Nephron (organoid): ENCODE measurements around the gene MORN4.

Source experiments
- H3K27ac Mint-ChIP-seq, 3 experiments: 2 replicates each; pipeline ENCODE4 v1.8.0; 2020; ENCODE audit warnings: mixed read lengths in 3 of 3, mild to moderate bottlenecking in 2 of 3, moderate library complexity in 1 of 3
- H3K27me3 Mint-ChIP-seq: 2 replicates; pipeline ENCODE4 v1.8.0; 2021; ENCODE audit warnings: low read depth, mild to moderate bottlenecking, moderate library complexity, mixed read lengths
- H3K36me3 Mint-ChIP-seq: 2 replicates; pipeline ENCODE4 v1.8.0; 2020; ENCODE audit warnings: low read depth, mixed read lengths
- H3K4me1 Mint-ChIP-seq: 2 replicates; pipeline ENCODE4 v1.8.0; 2020; ENCODE audit warnings: mixed read lengths
- H3K4me3 Mint-ChIP-seq, 3 experiments: 2 replicates each; pipeline ENCODE4 v1.8.0; 2020; ENCODE audit warnings: mild to moderate bottlenecking in 3 of 3, mixed read lengths in 3 of 3, moderate library complexity in 2 of 3
- H3K9me3 Mint-ChIP-seq: 2 replicates; pipeline ENCODE4 v1.8.0; 2020; ENCODE audit warnings: mixed read lengths
- TF ChIP-seq, protein P1 (sequence below), 3 experiments: fragments of 200-600 bp; sonication (generic); IDR thresholded peaks; one replicate each; pipeline ENCODE4 v1.5.0; 2021; ENCODE audit warnings: antibody characterized with exemption in 3 of 3; ENCODE audit not compliant: unreplicated experiment in 3 of 3

The MORN4 gene

GRCh38 chr10:97575127-97575668 is 58.1 kb downstream of the MORN4 start:
- Mint-ChIP-seq H3K27ac (peak overlapping the region in 2 of 3 experiments; percentile 28 to 52), H3K27me3 (peaks cover 8% of the 10 kb centered on the region), H3K4me3 (no peak overlapping the region), H3K9me3 (no peaks in the 10 kb centered on the region), H3K36me3 (no peaks in the 10 kb centered on the region), H3K4me1 (peaks cover 31% of the 10 kb centered on the region)
- TF ChIP-seq, protein P1, sequence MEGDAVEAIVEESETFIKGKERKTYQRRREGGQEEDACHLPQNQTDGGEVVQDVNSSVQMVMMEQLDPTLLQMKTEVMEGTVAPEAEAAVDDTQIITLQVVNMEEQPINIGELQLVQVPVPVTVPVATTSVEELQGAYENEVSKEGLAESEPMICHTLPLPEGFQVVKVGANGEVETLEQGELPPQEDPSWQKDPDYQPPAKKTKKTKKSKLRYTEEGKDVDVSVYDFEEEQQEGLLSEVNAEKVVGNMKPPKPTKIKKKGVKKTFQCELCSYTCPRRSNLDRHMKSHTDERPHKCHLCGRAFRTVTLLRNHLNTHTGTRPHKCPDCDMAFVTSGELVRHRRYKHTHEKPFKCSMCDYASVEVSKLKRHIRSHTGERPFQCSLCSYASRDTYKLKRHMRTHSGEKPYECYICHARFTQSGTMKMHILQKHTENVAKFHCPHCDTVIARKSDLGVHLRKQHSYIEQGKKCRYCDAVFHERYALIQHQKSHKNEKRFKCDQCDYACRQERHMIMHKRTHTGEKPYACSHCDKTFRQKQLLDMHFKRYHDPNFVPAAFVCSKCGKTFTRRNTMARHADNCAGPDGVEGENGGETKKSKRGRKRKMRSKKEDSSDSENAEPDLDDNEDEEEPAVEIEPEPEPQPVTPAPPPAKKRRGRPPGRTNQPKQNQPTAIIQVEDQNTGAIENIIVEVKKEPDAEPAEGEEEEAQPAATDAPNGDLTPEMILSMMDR (IDR thresholded peaks at IDR 0.05; ENCODE audit: unreplicated experiment in 3 of 3) = no peak

DNA sequence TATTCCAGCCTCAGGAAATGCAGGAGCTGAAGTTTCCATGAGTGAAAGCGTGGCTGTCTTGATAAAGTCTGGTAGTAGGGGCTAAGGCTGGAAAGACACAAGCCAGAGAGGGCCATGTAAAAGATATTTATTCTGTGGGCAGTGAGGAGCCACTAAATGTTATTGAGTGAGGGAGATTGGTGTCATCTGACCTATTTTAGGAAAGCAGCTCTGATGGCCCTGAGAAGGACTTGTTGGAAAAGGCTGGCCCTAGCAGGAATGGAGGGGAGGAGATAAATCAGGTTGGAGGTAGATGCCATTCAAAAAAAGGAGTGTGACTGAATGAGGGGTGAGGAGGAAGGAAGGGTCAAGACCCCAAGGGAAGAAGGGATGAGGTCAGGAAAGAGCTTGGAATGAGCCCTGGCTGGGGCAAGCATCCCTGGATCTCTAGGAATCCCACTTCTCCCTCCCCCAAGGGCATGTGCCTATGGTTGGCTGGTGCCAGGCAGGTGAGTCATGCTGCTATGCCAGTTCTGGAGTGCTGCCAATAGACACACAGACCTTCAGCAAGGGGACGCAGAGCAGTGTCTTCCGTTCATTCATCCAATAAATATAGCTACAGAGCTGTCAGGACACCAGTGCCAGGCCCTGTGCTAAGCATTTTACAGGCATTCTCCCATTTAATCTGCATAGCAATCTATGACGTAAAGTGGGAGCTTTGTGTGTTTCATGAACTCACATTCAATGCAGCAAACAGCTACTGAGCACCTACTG is 58.8 kb downstream of the MORN4 start:
- no peaks in the 10 kb centered on the region for H3K36me3 Mint-ChIP-seq

GRCh38 chr10:97573672-97574071 is 59.6 kb downstream of the MORN4 start:
- Mint-ChIP-seq H3K36me3 (no peaks in the 10 kb centered on the region), H3K4me3 (no peak overlapping the region), H3K27me3 (peaks cover 6% of the 10 kb centered on the region), H3K9me3 (no peaks in the 10 kb centered on the region), H3K4me1 (peaks cover 31% of the 10 kb centered on the region), H3K27ac (no peak overlapping the region)
- TF ChIP-seq, protein P1 (IDR thresholded peaks at IDR 0.05; ENCODE audit: unreplicated experiment in 3 of 3) = no peak

More for the DNA sequence above, 58.8 kb downstream of the MORN4 start:
- H3K9me3 Mint-ChIP-seq = no peaks in the 10 kb centered on the region
- H3K27ac Mint-ChIP-seq = peak overlapping the region in 2 of 3 experiments; percentile 28 to 52
- H3K4me3 Mint-ChIP-seq = no peak overlapping the region
- peaks cover 8% of the 10 kb centered on the region for H3K27me3 Mint-ChIP-seq
- peaks cover 31% of the 10 kb centered on the region for H3K4me1 Mint-ChIP-seq
- TF ChIP-seq, protein P1 (IDR thresholded peaks at IDR 0.05; ENCODE audit: unreplicated experiment in 3 of 3) = no peak

- Mint-ChIP-seq H3K36me3 (no peaks in the 10 kb centered on the region), H3K27ac (peak overlapping the region; percentile 22 to 62 (median 33)), H3K4me1 (peaks cover 31% of the 10 kb centered on the region), H3K27me3 (peaks cover 4% of the 10 kb centered on the region), H3K4me3 (peak overlapping the region in 1 of 3 experiments; percentile 27), H3K9me3 (no peaks in the 10 kb centered on the region)
- TF ChIP-seq, protein P1 (IDR thresholded peaks at IDR 0.05; ENCODE audit: unreplicated experiment in 3 of 3) = no peak
These were observed 60.3 kb downstream of the MORN4 start for GRCh38 chr10:97573021-97573420.

DNA sequence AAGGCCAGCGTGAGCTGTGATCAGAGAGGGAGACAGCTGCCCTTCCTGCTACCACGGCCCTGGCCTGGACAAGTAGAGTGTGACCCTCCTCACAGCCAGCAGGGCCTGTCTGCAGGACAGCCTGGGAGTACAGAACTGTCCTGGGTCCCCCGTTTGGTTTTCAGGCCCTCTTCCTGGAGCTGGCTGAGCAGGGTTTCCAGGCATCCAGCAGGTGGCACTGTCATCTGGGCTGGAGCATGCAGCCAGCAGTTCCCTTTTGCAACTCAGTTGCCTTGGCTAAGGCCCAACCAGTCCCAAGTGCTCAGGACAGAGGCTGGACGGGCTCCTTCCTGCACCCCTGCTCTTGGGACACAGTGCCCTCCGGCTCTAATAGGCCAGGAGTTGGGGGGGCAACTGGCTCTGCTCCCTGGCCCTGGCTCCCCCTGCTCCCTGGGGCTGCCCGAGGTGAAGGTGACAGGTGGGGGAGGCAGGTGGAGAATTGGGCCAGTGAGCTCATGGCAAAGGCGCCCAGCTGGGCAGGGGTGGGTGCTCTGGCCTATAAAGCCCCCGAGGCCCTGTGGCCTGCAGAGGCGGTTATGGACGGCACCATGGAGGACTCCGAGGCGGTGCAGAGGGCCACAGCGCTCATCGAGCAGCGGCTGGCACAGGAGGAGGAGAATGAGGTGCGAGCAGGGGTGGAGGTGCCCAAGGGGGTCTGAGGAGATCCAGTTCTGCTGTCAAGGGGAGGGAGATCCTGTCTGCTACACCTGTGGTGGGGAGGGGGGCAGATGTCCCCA is 60.9 kb downstream of the MORN4 start, which contains the start of gene ANKRD2:
ANKRD2 (plus strand) TSS at position 566 of the 776 bp plus-strand sequence; CDS start at position 576, 10 bp downstream.
- H3K4me3 Mint-ChIP-seq = peak within 1 kb of the TSS in 1 of 3 experiments; percentile 27
- H3K27ac Mint-ChIP-seq = peak within 1 kb of the TSS; percentile 64 to 88 (median 71)
- TF ChIP-seq, protein P1 (IDR thresholded peaks at IDR 0.05; ENCODE audit: unreplicated experiment in 3 of 3) = peak; percentile 67 to 75 (median 70)
- no peaks in the 10 kb centered on the region for H3K9me3 Mint-ChIP-seq
- peaks cover 4% of the 10 kb centered on the region for H3K27me3 Mint-ChIP-seq
- H3K4me1 Mint-ChIP-seq = peaks cover 31% of the 10 kb centered on the region
- H3K36me3 Mint-ChIP-seq = no peaks in the 10 kb centered on the region
